ENCODE measurements around the gene SPDYC. TPM values are rescaled to one million over a fixed set of nuclear protein-coding genes. Genes with fewer than 3 reads are reported as not detected.
A peak's percentile ranks its signal among the peaks of the same experiment; 100 is the strongest.

Gene SPDYC
- total and polyA plus RNA-seq, 9 of the 15 experiments (the other 6 are each of a cell fraction or from before 2014, with no cell fraction given) = 4.4 to 18.8 (median 9.2) TPM

DNA sequence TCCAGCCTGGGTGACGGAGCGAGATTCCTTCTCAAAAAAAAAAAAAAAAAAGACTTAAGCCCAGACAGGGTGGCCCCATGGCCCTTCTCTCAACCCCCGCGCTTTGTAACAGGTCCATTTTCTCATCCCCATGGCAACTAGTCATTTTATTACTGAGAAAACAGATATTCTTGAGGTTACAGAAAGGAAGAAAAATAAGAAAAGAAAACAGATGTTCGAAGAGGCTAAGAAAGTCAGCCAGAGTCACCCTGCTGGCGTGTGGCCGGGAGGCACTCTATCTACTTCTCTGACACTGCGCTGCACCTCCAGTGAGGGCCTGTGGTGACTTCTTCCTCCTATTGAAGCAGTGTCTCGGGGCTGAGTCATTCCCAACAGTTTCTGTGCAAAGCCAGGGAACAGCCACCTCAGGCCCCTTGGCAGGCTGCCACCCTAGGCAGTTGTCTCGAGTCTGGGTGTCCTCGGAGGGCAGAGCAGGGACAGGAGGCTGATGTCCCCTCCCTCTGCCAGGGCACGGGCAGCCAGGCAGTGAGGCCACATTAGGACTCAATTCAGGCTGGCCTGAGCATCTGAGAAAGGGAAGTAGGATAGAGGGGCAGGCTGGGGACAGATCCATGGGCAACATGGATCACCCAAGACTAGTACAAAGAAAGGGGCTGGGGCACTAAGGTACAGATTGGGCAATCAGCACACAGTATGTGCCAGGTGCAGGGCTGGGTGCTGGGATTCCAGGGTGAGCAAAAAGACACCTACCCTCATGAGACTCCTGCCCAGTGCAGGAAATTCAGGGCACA, 19.3 kb upstream of the SPDYC start (continued):
- TF ChIP-seq, protein P1, sequence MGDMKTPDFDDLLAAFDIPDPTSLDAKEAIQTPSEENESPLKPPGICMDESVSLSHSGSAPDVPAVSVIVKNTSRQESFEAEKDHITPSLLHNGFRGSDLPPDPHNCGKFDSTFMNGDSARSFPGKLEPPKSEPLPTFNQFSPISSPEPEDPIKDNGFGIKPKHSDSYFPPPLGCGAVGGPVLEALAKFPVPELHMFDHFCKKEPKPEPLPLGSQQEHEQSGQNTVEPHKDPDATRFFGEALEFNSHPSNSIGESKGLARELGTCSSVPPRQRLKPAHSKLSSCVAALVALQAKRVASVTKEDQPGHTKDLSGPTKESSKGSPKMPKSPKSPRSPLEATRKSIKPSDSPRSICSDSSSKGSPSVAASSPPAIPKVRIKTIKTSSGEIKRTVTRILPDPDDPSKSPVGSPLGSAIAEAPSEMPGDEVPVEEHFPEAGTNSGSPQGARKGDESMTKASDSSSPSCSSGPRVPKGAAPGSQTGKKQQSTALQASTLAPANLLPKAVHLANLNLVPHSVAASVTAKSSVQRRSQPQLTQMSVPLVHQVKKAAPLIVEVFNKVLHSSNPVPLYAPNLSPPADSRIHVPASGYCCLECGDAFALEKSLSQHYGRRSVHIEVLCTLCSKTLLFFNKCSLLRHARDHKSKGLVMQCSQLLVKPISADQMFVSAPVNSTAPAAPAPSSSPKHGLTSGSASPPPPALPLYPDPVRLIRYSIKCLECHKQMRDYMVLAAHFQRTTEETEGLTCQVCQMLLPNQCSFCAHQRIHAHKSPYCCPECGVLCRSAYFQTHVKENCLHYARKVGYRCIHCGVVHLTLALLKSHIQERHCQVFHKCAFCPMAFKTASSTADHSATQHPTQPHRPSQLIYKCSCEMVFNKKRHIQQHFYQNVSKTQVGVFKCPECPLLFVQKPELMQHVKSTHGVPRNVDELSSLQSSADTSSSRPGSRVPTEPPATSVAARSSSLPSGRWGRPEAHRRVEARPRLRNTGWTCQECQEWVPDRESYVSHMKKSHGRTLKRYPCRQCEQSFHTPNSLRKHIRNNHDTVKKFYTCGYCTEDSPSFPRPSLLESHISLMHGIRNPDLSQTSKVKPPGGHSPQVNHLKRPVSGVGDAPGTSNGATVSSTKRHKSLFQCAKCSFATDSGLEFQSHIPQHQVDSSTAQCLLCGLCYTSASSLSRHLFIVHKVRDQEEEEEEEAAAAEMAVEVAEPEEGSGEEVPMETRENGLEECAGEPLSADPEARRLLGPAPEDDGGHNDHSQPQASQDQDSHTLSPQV (IDR thresholded peaks at IDR 0.05) = peak; percentile 93
- TF ChIP-seq ZNF121 (CRISPR knock-in tag; conservative IDR thresholded peaks at IDR 0.05) = no peak
- TF ChIP-seq HDAC1 (IDR thresholded peaks at IDR 0.05) = peak in 1 of 2 experiments; percentile 40; a peak in 1 of 4 replicates
- no peak for TF ChIP-seq NFXL1 (CRISPR knock-in tag; IDR thresholded peaks at IDR 0.05)
- TF ChIP-seq RCOR1 (IDR thresholded peaks at IDR 0.05; ENCODE audit: borderline replicate concordance in 1 of 2, low read depth in 2 of 2, low read length in 2 of 2) = peak in 1 of 2 experiments; percentile 19; a peak in 1 of 4 replicates
- TF ChIP-seq SMARCA4 (IDR thresholded peaks at IDR 0.05) = peak; percentile 81; the same call in 1 of the 2 replicates
- no peak for TF ChIP-seq SMC3 (conservative IDR thresholded peaks at IDR 0.05; ENCODE audit: insufficient read depth, low read depth, low read length)
- no peak for TF ChIP-seq KLF16 (IDR thresholded peaks at IDR 0.05)
- no peak for TF ChIP-seq CBX8 (IDR thresholded peaks at IDR 0.05; ENCODE audit: borderline replicate concordance, extremely low read depth, low read depth, low read length, poor library complexity, severe bottlenecking)
- TF ChIP-seq TBP (optimal IDR thresholded peaks at IDR 0.05; ENCODE audit: low read depth, low read length) = peak; percentile 55
- TF ChIP-seq CCNT2 (IDR thresholded peaks at IDR 0.05; ENCODE audit: borderline replicate concordance, extremely low read depth, insufficient read length, low read depth, low read length) = peak; percentile 32
- TF ChIP-seq ZNF197 (CRISPR knock-in tag; IDR thresholded peaks at IDR 0.05; ENCODE audit: low read depth) = no peak
- TF ChIP-seq SRSF9 (IDR thresholded peaks at IDR 0.05; ENCODE audit: borderline replicate concordance, low read depth, low read length) = no peak
- TF ChIP-seq, protein P2, sequence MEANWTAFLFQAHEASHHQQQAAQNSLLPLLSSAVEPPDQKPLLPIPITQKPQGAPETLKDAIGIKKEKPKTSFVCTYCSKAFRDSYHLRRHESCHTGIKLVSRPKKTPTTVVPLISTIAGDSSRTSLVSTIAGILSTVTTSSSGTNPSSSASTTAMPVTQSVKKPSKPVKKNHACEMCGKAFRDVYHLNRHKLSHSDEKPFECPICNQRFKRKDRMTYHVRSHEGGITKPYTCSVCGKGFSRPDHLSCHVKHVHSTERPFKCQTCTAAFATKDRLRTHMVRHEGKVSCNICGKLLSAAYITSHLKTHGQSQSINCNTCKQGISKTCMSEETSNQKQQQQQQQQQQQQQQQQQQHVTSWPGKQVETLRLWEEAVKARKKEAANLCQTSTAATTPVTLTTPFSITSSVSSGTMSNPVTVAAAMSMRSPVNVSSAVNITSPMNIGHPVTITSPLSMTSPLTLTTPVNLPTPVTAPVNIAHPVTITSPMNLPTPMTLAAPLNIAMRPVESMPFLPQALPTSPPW (CRISPR knock-in tag; IDR thresholded peaks at IDR 0.05) = peak; percentile 43
- TF ChIP-seq EHMT2 (IDR thresholded peaks at IDR 0.05) = no peak
- TF ChIP-seq MTA3 (IDR thresholded peaks at IDR 0.05; ENCODE audit: borderline replicate concordance) = 0 out of 2 replicates have a peak, but pooled peaks have one; percentile 64
- TF ChIP-seq SMAD4 (CRISPR knock-in tag; conservative IDR thresholded peaks at IDR 0.05) = peak; percentile 57
- no peak for TF ChIP-seq HNRNPK (IDR thresholded peaks at IDR 0.05; ENCODE audit: low read depth, low read length, poor library complexity, severe bottlenecking)
- peak; percentile 68 for TF ChIP-seq LEF1 (IDR thresholded peaks at IDR 0.05)
- TF ChIP-seq, protein P3, sequence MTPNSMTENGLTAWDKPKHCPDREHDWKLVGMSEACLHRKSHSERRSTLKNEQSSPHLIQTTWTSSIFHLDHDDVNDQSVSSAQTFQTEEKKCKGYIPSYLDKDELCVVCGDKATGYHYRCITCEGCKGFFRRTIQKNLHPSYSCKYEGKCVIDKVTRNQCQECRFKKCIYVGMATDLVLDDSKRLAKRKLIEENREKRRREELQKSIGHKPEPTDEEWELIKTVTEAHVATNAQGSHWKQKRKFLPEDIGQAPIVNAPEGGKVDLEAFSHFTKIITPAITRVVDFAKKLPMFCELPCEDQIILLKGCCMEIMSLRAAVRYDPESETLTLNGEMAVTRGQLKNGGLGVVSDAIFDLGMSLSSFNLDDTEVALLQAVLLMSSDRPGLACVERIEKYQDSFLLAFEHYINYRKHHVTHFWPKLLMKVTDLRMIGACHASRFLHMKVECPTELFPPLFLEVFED (CRISPR knock-in tag; conservative IDR thresholded peaks at IDR 0.05) = no peak
- peak; percentile 92 for TF ChIP-seq FOSL1 (tag; conservative IDR thresholded peaks at IDR 0.05)
